Activated CD4-positive, alpha-beta T cell treated with anti-CD3 and anti-CD28 coated beads, Interleukin-2, Interleukin-6, amounts not matched to agents 100 ng/mL and 50 ng/mL, durations not matched to agents 16 hours and 8 hours (primary cell): Measurements from ENCODE around the gene RC3H1.
A peak's percentile ranks its signal among the peaks of the same experiment; 100 is the strongest.
"Not testable (repeated sequence)": the region's sequence is repeated elsewhere in the genome, so short reads cannot be mapped to it uniquely, and the experiment has no call there.

Source experiments
- DNase-seq: peaks from one replicate; pipeline ENCODE4 v3.0.0-alpha.2; 2020

The RC3H1 gene

DNA sequence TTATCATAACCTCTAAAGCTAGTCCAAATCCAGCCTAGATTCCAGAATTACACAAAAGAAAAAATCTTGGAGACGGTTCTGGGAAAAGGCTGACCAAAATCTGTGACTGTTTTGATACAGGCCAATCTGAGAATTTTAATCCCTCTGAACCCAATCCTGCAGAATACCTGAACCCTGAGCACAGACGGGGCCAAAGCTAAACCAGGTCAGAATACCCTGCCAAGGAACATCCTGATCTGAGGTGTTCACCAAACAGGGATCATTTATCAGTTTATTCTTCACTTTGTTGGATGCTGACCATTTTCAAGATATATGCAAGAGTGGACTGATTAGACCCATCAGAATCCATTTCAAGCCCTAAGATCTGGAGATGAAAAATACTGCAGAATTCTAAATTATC, 3.6 kb downstream of the RC3H1 start:
- no peak for DNase-seq

DNA sequence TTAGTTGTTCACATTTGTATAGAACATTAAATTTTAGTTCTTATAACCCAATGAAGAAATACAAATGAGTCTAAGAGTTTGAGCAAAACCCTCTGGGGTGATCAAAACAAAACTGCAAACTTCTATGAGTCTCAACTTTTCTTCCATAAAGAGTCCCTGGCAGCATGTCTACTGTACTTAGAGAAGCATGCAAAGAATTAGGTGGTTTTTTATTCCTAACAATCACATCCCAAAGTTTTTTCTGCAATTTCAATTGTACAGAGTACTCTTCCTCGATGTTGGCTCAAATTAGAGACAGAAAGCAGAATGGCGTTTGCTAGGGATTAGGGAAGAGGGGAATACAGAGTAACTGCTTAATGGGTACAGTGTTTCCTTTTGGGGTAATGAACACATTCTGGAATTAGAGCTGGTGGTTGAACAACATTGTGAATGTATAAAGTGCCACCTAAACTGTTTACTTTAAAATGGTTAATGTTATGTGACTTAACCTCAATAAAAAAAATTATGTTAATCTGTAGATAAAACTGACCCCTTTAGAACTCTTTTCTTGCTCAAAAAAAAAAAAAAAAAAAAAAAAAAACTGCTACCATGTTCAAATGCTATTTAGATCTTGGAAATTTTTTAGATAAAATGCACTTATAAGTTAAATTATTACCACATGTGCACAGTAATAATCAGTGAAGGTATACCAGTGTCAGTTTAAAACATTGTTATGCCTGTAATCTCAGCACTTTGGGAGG, 4.8 kb downstream of the RC3H1 start:
- no peak for DNase-seq

DNA sequence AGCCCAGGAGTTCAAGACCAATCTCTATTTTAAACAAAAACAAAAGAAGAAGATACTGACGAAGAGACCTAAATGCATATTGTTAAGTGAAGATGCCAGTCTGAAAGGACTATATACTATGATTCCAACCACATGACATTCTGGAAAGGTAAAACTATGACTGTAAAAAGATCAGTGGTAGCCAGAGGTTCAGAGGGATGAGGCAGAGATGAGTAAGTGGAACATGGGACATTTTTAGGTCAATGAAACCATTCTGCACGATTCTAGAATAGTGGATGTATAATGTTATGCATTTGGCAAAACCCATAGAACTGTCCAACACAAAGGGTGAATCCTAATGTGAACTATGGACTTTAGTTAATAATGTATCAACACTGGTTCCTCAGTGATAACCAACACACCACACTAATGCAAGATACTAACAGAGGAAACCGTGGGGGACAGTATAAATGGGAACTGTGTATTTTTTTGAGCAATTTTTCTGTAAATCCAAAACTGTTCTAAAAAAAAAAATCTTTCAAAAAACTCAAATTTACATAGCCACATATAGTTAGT, 8.2 kb downstream of the RC3H1 start:
- no peak for DNase-seq

DNA sequence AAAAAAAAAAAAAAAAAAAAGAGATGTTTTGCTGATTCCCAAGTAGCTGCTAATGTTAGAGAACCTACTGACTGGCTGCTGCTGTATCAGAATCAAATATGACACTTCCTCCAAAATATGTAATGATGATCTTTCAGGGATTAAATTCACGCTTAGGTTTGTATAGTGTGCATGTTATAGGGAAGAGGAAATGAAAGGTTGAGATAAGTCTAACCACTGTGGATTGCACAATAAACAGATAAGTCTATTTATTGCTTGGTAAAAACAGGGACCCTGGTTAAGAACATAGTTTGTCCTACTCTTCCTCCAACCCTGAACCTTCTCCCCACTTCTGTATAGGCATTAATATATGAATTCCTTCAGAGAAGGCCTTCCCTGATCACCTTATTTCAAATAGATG, 13.2 kb downstream of the RC3H1 start:
- DNase-seq, result no peak

DNA sequence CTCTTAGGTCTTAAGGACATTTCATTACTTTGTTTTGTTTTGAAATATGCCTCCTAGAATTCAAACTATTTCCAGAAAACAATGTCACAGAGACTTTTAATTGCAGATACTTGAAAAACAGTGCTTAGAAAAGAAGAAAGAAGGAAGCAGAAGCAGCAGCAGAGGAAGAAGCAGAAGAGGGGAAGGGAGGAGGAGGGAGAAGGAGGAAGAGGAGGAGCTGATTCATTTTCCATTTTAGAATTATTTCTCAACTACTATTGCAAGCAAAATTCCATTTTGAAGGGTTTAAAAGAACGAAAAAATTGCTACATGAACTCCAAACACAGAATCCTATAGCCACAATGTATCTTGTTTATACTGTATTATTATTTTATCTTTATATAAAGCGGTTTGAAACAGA, 13.9 kb downstream of the RC3H1 start:
- no peak for DNase-seq

DNA sequence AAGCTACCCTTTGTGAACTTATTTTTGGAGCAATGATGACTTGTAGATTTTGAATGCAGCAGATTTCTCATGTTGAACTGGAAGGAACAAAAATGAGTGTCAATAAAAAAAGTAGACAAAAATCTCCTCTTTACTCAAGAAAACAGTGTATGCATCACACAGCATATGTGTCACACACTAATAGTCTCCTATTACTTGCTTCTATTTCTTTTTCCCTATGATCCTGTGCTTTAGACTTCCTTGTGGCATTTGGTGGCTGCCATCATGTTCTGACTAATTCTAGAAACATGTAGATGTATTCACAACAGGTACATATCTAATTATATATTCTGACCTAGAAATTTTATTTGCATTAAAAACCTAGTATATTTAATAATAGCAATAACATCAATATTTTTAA, 14.3 kb downstream of the RC3H1 start:
- DNase-seq, result no peak

DNA sequence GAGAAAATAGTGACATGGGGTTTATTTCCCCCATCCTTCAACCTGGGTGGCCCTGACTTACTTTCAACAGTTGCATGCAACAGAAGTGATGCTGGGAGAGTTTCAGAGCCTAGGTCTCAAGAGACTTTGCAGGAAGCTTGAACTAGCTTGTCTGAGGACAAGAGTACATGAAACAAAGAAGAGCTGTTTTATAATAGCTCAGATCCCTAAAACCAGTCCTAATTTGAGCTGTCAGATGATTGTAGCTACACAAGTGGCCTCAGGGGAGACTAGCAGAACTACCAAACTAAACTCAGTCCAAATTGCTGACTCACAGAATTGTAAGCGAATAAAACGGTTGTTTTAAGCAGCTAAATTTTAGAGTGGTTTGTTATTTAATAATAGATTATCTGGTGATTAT, 17.1 kb downstream of the RC3H1 start:
- no peak for DNase-seq

DNA sequence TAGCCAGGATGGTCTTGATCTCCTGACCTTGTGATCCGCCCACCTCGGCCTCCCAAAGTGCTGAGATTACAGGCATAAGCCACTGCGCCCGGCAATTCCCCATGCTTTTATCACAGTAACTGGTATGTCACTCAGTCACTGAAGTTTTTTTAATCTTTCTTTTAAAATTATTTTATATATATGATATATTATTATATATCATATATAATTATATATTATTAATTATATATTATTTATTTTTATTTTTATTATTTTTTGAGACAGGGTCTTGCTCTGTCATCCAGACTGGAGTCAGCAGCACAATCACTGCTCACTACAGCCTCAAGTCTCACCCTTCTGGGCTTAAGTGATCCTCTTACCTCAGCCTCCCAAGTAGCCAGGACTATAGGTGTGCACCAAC, 18.3 kb downstream of the RC3H1 start:
- DNase-seq, result no peak

DNA sequence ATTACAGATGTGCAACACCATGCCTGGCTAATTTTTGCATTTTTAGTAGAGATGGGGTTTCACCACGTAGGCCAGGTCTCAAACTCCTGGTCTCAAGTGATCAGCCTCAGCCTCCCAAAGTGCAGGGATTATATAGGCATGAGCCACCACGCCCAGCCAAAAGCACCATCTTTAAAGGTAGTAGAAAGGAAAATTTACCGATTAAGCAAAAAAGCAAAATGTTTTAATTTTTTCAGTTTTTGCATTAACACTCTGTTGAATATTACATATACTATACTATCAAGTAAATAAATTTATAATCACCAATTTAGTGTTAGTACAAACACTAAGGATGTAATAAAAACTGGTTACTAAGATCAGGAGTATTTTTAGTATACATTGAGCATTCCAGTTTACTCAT, 20.6 kb downstream of the RC3H1 start:
- DNase-seq, result no peak

DNA sequence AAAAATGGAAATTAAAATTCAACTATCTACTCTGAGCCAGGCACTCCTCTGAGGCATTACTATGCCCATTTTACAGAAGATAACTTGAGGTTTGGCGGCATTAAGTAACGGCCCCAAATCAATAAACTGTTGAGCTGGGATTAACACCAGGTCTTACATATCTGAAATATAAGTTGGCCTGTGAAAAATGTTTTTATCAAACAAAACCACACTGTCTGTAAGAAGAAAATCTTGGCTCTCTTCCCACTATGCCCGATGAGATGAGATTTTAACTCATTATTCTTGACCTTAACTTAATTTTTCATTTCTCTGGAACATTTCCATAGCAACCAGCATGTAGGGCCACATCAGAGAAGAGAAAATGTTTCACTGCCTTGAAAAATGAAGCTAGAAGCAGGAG, 21.8 kb downstream of the RC3H1 start:
- no peak for DNase-seq

DNA sequence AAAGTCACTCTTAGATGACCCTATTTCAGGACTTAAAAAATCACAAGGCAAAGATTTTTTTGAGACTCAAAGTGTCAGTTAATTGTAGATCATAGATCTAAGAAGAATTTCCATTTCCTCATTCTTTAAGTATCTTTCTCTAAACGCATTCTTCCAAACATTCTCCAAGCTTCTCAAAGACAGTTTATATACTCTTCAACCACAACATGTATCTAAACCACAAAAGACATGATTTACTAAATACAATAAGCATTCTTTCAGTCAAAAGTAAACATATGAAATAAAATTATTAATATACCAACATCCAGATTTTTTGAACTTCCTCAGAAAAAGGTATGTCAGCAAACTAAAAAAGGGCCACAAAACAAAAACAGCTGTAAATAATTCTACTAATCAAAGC, 24.4 kb downstream of the RC3H1 start:
- DNase-seq, result no peak

DNA sequence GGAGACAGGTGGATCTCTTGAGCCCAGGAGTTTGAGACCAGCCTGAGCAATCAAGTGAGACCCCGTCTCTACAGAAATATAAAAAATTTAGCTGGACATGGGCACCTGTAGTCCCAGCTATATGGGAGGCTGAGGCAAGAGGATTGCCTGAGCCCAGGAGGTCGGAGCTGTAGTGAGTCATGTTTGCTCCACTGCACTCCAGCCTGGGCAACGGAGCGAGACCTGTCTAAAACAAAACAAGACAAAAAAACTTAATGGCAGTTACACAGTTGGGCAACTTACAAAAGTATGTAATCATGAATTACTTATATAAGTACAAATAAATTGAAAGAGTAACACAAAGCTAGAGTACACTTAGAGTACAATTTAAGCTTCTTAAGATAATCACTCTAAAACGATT, 25.2 kb downstream of the RC3H1 start:
- DNase-seq, result no peak

DNA sequence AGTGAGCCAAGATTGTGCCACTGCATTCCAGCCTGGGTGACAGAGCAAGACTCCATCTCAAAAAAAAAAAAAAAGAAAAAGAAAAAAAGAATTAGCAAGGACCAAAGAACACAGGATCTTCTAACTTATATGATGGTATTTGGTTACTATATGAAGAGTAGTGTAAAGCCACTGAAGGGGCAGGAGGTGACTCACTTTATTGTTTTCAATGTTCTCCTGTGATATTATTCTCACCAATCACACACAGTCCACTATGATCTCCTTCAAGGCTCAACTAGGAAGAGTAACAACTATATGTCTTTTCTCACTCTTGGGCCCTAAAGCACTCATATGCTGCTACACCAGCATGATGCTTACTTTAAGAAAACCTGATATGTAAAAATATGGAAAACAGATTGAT, 26.7 kb downstream of the RC3H1 start:
- no peak for DNase-seq

DNA sequence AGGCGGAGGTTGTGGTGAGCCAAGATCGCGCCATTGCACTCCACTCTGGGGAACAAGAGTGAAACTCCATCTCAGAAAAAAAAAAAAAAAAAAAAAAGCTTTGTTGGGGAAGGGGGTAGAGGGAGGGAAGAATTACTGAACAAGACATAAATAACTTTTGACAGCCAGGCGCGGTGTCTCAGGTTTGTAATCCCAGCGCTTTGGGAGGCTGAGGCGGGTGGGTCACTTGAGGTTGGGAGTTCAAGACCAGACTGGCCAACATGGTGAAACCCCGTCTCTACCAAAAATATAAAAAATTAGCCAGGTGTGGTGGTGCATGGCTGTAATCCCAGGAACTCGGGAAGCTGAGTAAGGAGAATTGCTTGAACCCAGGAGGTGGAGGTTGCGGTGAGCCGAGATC, 28.2 kb downstream of the RC3H1 start:
- not testable (repeated sequence) for DNase-seq

DNA sequence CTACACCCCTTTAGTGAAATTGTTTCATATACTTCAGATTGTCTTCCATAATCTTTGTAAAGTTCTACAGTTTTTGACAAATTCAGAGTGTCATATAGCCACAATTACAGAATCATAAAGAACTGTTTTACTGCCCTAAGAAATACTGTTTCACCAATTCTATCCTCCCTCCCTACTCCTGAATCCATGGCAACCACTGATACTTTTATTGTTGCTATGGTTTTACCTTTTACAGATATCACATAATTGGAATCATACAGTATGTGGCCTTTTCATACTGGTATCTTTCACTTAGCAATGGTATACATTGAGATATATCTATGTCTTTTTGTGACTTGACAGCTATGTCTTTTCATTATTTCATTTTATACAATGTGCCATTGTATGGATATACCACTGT, 34.1 kb downstream of the RC3H1 start:
- no peak for DNase-seq

DNA sequence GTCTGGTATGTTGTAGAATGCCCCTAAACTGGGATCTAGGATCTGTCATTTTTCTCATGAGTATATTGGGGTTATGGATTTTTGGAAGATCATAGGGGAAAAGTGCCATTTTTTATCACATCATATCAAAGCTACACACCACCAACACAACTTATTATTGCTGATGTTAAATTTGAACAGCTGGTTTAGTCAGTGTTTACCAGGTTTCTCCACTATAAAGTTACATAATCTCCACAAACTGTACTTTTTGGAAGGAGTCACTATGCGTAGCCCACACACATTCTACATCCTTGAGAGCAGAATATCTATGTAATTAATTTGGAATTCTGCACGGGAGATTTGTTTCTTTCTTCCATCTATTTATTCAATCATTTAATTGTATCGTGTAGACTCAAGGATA, 35.2 kb downstream of the RC3H1 start:
- no peak for DNase-seq

DNA sequence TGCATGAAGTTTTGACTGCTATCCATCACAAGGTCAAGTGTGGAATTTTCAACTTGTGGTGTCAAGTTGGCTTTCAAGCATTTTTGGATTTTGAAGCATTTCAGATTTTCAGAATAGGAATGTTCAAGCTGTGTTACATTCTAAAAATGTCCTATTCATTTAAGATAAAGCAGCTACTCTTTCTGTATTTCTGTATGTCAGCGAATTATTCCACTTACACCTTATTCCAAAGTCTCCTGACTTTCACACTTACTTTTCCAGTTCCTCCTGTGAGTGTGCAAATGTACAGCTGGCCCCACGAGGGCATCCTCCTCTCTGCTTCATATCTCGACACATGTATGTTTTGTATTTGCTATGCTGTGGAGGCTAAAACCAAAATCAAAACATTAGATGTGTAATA, 51.9 kb downstream of the RC3H1 start:
- no peak for DNase-seq

DNA sequence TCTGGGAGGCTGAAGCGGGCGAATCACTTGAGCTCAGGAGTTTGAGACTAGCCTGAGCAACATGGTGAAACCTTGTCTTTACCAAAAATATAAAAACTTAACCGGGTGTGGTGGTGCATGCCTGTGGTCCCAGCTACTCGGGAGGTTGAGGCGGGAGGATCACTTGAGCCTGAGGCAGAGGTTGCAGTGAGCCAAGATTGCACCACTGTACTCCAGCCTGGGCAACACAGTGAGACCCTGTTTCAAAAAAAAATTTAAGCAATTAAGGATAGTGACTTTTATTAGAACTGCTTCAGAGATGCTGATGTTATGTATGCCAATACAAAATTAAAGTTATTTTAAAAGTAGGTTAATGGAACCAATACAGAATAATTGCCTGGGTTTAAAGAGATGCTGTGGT, 56.3 kb downstream of the RC3H1 start:
- not testable (repeated sequence) for DNase-seq

DNA sequence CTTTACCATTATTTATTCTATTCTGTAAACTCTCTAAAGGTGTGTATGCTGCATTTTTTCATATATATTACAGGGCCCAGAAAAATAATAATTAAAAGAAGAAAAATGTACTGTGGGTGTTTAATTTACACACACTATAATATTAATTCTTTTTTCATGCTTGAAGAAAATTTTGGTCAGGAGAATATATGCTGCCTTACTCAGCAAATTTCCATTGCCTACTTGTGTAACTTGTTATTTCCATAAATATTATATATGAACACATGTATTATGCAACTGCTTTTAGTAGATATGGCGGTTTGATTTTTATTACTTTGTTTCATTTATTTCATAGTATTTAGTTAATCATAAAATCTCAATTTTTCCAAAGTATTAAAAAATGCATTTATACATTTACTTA, 58.7 kb downstream of the RC3H1 start:
- no peak for DNase-seq

DNA sequence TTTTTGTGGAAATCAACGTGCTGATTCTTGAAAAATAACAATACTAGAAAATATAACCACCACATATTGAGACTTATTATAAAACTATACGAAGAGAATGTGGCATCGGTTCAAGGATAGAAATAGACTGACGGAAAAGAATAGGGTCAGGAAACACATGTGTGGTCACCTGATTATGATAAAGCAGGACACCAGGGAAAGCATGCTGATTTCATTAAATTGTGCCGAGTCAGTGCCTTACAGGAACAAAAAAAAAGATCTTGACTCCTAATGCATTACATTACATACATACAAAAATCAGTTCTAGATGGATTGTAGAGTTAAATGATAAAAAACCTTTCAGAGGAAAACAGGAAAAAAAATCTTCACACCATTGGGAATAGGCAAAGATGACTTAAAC, 61.5 kb downstream of the RC3H1 start:
- no peak for DNase-seq

DNA sequence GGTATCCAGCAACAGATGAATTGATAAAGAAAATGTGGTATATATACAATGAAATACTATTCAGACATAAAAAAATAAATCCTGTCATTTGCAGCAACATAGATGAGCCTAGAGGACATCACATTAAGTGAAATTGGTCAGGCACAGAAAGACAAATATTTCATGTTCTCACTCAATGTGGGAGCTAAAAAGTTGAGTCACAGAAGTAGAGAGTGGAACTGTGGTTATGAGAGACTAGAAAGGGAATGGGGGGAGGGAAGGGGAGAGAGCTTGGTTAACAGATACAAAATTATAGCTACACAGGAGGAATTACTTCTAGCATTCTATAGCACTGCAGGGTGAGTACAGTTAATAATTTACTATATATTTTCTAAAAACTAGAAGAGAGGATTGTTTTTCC, 68.0 kb downstream of the RC3H1 start:
- peak; percentile 24 for DNase-seq

DNA sequence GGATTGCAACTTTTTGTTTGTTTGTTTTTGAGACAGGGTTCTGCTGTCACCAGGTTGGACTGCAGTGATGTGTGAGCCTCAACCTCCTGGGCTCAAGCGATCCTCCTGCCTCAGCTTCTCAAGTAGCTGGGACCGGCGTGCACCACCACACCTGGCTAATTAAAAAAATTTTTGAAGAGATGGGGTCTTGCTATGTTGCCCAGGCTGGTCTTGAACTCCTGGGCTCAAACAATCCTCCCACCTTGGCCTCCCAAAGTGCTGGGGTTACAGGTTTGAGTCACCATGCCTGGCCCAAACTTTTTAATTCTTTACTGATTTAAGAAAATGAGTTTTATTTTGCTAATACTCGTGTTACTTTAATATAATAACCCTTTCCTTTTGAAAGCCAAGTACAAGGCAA, 73.6 kb downstream of the RC3H1 start:
- no peak for DNase-seq

DNA sequence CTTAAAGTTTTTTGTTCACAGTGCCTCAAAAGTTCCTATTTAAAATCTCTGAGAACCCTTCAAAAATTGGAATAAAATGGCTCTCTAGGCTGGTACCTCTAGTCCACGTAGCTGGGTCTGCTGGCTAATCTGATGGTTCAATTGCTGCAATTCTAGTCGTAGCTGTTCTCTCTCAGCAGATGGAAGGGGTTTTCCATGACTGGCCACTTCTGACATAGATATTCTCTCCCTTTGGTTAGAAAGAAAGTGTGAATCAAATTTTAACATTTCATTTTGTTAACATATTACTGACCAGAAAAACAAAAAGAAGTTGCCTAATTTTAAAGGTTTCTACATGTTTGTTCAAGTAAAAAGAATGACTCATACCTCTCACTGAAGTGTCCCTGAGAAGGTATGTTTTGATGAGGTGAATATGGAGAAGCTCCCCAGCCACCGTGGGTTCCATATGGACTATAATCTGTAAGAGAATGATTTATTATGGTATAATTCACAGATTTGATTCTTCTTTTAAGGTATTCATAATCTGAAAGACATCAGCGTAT, 75.7 kb downstream of the RC3H1 start:
- no peak for DNase-seq

DNA sequence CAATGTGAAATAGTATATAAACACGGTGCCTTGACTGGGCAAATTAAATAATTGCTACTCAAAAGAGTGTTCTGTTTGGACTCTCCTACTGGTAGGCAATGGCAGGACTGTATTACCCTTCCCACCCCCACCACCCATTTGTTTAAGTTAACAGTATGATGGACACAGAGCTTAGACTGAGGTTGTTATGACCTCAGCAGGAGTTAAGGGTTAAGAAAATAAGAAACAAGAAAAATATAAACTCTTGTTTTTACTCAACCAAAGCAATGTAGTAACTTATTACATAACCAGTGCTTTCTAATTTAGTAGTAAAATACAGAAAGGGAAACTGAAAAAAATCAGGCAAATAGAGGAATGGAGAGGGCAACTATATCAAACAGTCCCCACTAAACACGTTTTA, 85.1 kb downstream of the RC3H1 start:
- DNase-seq, result peak; percentile 17

DNA sequence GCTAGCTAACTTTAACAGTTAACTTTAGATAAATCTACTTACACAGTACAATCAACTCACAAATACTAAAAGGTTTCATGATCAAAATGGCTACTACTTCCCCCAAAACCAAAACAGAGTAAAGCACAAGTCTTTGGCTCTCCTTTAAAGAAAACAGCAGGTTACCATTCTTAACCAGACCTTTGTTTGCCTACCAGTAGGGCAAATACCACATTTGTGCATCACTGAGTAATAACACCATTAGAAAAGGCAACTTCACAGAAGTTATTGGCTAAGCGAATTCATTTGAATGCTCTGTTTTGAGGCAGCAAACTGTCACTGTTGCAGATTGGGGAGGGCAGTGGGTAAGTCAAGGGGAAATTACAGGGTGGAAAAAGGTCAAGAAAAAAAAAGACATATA, 87.7 kb downstream of the RC3H1 start:
- no peak for DNase-seq
